K562 (cell line): Measurements from ENCODE around the gene INSIG1. TPM values are rescaled to one million over a fixed set of nuclear protein-coding genes. Genes with fewer than 3 reads are reported as not detected.

Experiments used
- ATAC-seq: fragments of 200-7000 bp; cut with Tn5 transposase; 3 replicates; pipeline ENCODE4 v1.9.1; 2020; ENCODE audit warnings: moderate library complexity
- BruUV-seq: library from RNA; stranded (reverse); fragments of 400-500 nt; replicated peaks from 2 replicates; lab custom pipeline; 2021; lab: Mats Ljungman, UMichigan
- CTCF ChIA-PET: fragments of 300-600 bp; formaldehyde crosslinking; extraction: SDS; loops from one replicate; lab custom pipeline; 2021; ENCODE audit warnings: low intra/inter-chr PET ratio; lab: Yijun Ruan, JAX
- POLR2A ChIA-PET: fragments of 300-600, 350-650 bp; sonication (Branson Sonifier 250); formaldehyde crosslinking; extraction: SDS; loops from one replicate; lab custom pipeline; 2021; ENCODE audit warnings: antibody characterized with exemption, inconsistent platforms; lab: Yijun Ruan, JAX
- DNase-seq, 4 experiments: peaks; one replicate each; pipeline versions ENCODE4 v3.0.0 to v3.0.0-alpha.2; 2011 to 2018; ENCODE audit warnings: low spot score in 3 of 4, mixed read lengths in 3 of 4; ENCODE audit errors: extremely low read depth in 1 of 4
- FAIRE-seq: peaks from 2 replicates; lab custom pipeline; 2011; peaks lifted over from hg19 to GRCh38; lab: Jason Lieb, UNC
- H2AFZ ChIP-seq: 2 replicates; pipeline ENCODE4 v1.6.0; 2011; ENCODE audit warnings: low read depth, low read length, control low read depth, inconsistent platforms
- H3K27ac ChIP-seq: fragments of 200-600 bp; 3 replicates; pipeline ENCODE4 v1.8.0; 2011; ENCODE audit warnings: low read depth, mild to moderate bottlenecking, control low read depth, inconsistent platforms, low read length, moderate library complexity, mixed read lengths; ENCODE audit errors: extremely low read depth
- H3K27me3 ChIP-seq, 2 experiments: fragments of 300-600 bp in 1 of 2; 2 replicates in 1 of 2; 3 replicates in 1 of 2; pipeline versions ENCODE4 v1.6.0 to v1.8.0; 2011; ENCODE audit warnings: inconsistent platforms in 2 of 2, low read length in 2 of 2, mild to moderate bottlenecking in 1 of 2, mixed read lengths in 1 of 2, moderate library complexity in 1 of 2; ENCODE audit not compliant: control insufficient read depth in 2 of 2, insufficient read depth in 2 of 2
- H3K36me3 ChIP-seq: fragments of 300-600 bp; 3 replicates; pipeline ENCODE4 v1.8.0; 2011; ENCODE audit warnings: mild to moderate bottlenecking, low read length, inconsistent platforms; ENCODE audit not compliant: control insufficient read depth, insufficient read depth
- H3K4me1 ChIP-seq, 2 experiments: fragments of 200-600 bp in 1 of 2; replicated peaks in 1 of 2; 2 replicates in 1 of 2; 3 replicates in 1 of 2; pipeline versions ENCODE4 v1.5.1 to v1.8.0; 2011; ENCODE audit warnings: inconsistent platforms in 2 of 2, low read length in 2 of 2, mild to moderate bottlenecking in 1 of 2, mixed read lengths in 1 of 2, moderate library complexity in 1 of 2; ENCODE audit not compliant: control insufficient read depth in 2 of 2, insufficient read depth in 2 of 2
- H3K4me2 ChIP-seq: 2 replicates; pipeline ENCODE4 v1.6.1; 2011; ENCODE audit warnings: low read length, control low read depth, inconsistent platforms, mixed read lengths; ENCODE audit not compliant: insufficient read depth
- H3K4me3 ChIP-seq: fragments of 200-600 bp; sonication (generic), shearing (Covaris generic); 2 replicates; pipeline ENCODE4 v1.5.1; 2016; ENCODE audit warnings: control low read depth, inconsistent platforms
- H3K79me2 ChIP-seq: fragments of 200-600 bp; 3 replicates; pipeline ENCODE4 v1.8.0; 2011; ENCODE audit warnings: low read length, inconsistent platforms; ENCODE audit not compliant: control insufficient read depth, insufficient read depth
- H3K9ac ChIP-seq, 2 experiments: 2 replicates each; pipeline versions ENCODE4 v1.6.0 to v1.6.1; 2011; ENCODE audit warnings: low read depth in 2 of 2, low read length in 2 of 2, control low read depth in 1 of 2, inconsistent platforms in 1 of 2, mild to moderate bottlenecking in 1 of 2, mixed read lengths in 1 of 2; ENCODE audit not compliant: insufficient read depth in 1 of 2
- H3K9me1 ChIP-seq: one replicate; pipeline ENCODE4 v1.6.0; 2011; ENCODE audit warnings: inconsistent platforms, mild to moderate bottlenecking, low read length, moderate library complexity; ENCODE audit not compliant: control insufficient read depth, insufficient read depth
- H3K9me3 ChIP-seq: replicated peaks from 2 replicates; pipeline ENCODE4 v1.5.1; 2011; ENCODE audit warnings: low read depth, low read length, inconsistent platforms; ENCODE audit not compliant: control insufficient read depth, insufficient read depth
- H4K20me1 ChIP-seq: replicated peaks from 2 replicates; pipeline ENCODE4 v1.6.1; 2011; ENCODE audit warnings: low read length, inconsistent platforms, mixed read lengths; ENCODE audit not compliant: control insufficient read depth, insufficient read depth
- CBX8 ChIP-seq: fragments of 200-600 bp; sonication (generic); IDR thresholded peaks from 2 replicates; pipeline ENCODE4 v1.6.1; 2012; ENCODE audit warnings: borderline replicate concordance, mixed run types, low read depth, mild to moderate bottlenecking, moderate library complexity, mixed read lengths, low read length, control low read depth, inconsistent platforms; ENCODE audit not compliant: poor library complexity, severe bottlenecking; ENCODE audit errors: extremely low read depth
- DMBX1 ChIP-seq: fragments of 250-450 bp; sonication (Bioruptor Pico); IDR thresholded peaks from 2 replicates; pipeline ENCODE4 v1.8.0; 2022; ENCODE audit warnings: inconsistent platforms, mild to moderate bottlenecking, moderate library complexity, borderline replicate concordance
- DPF2 ChIP-seq: fragments of 450-650 bp; IDR thresholded peaks from 2 replicates; pipeline ENCODE4 v1.6.1; 2016
- ELK1 ChIP-seq: sonication (generic); formaldehyde crosslinking; IDR thresholded peaks from 2 replicates; pipeline ENCODE4 v1.8.1; 2022; ENCODE audit warnings: missing genetic modification reagents
- GABPA ChIP-seq: fragments of 200-800 bp; sonication (Bioruptor generic); conservative IDR thresholded peaks from 2 replicates; pipeline ENCODE4 v1.6.1; 2016; ENCODE audit warnings: low read depth, missing genetic modification characterization, missing compliant biosample characterization
- MXD1 ChIP-seq: fragments of 250-450 bp; sonication (Bioruptor Pico); IDR thresholded peaks from 2 replicates; pipeline ENCODE4 v1.8.0; 2021; ENCODE audit warnings: borderline replicate concordance, mild to moderate bottlenecking, moderate library complexity; ENCODE audit not compliant: poor library complexity, severe bottlenecking
- SMARCA4 ChIP-seq: fragments of 450-650 bp; IDR thresholded peaks from 2 replicates; pipeline ENCODE4 v1.6.1; 2016
- SP1 ChIP-seq: sonication (generic); formaldehyde crosslinking; IDR thresholded peaks from 2 replicates; pipeline ENCODE4 v1.8.1; 2022; ENCODE audit warnings: mild to moderate bottlenecking, missing genetic modification reagents
- TCF7L2 ChIP-seq: fragments of 150-350 bp; IDR thresholded peaks from 2 replicates; pipeline ENCODE4 v1.6.1; 2016; ENCODE audit warnings: low read depth, mild to moderate bottlenecking, low read length, moderate library complexity
- TCFL5 ChIP-seq: fragments of 250-450 bp; sonication (Bioruptor Pico); conservative IDR thresholded peaks from 2 replicates; pipeline ENCODE4 v1.6.1; 2021; ENCODE audit warnings: mild to moderate bottlenecking, moderate library complexity, matching md5 sums
- ZBTB49 ChIP-seq: sonication (generic); formaldehyde crosslinking; IDR thresholded peaks from 2 replicates; pipeline ENCODE4 v1.8.0; 2022; ENCODE audit warnings: missing genetic modification reagents, mild to moderate bottlenecking, borderline replicate concordance
- ZFP36 ChIP-seq: fragments of 150-350 bp; IDR thresholded peaks from 2 replicates; pipeline ENCODE4 v1.6.1; 2018; ENCODE audit warnings: low read length, low read depth; ENCODE audit not compliant: partially characterized antibody
- ZFX ChIP-seq: sonication (generic); formaldehyde crosslinking; IDR thresholded peaks from 2 replicates; pipeline ENCODE4 v1.8.0; 2022; ENCODE audit warnings: mild to moderate bottlenecking, missing genetic modification reagents, moderate library complexity
- ZNF124 ChIP-seq: sonication (generic); formaldehyde crosslinking; IDR thresholded peaks from 2 replicates; pipeline ENCODE4 v1.8.1; 2022; ENCODE audit warnings: missing genetic modification reagents
- ZNF445 ChIP-seq: fragments of 250-450 bp; sonication (Bioruptor Pico); IDR thresholded peaks from 2 replicates; pipeline ENCODE4 v1.4.0; 2020; ENCODE audit warnings: low read depth, mild to moderate bottlenecking, moderate library complexity
- ZNF561 ChIP-seq: fragments of 450-650 bp; formaldehyde crosslinking; conservative IDR thresholded peaks from 2 replicates; pipeline ENCODE4 v1.4.0; 2020; ENCODE audit warnings: mild to moderate bottlenecking, moderate library complexity
- ZNF695 ChIP-seq: fragments of 450-650 bp; formaldehyde crosslinking; IDR thresholded peaks from 2 replicates; pipeline ENCODE4 v1.4.0; 2020; ENCODE audit warnings: mild to moderate bottlenecking, moderate library complexity
- ZNF785 ChIP-seq: fragments of 250-450 bp; sonication (Bioruptor Pico); IDR thresholded peaks from 2 replicates; pipeline ENCODE4 v1.4.0; 2020; ENCODE audit warnings: mild to moderate bottlenecking
- WGBS: fragments of 100-300 bp; shearing (Covaris generic); methylation state at CpG from one replicate; pipeline ENCODE4 v1.1.6; 2016; ENCODE audit warnings: low coverage, mixed read lengths; ENCODE audit not compliant: insufficient coverage; ENCODE audit errors: missing lambda C conversion rate; 5-methylcytosine and 5-hydroxymethylcytosine counted together
- in situ Hi-C: fragments of 300-500 bp; cut with MboI; formaldehyde crosslinking; loops from 4 replicates; pipeline ENCODE4 v1.15.0; 2018; ENCODE audit warnings: inconsistent platforms, mixed read lengths
- intact Hi-C: fragments of 100-400 bp; cut with micrococcal nuclease; formaldehyde crosslinking; loops from 2 replicates; pipeline ENCODE4 v1.14.2; 2022
- polyA plus RNA-seq, 8 experiments: library from polyadenylated mRNA; depleted of rRNA in 4 of 8; stranded (reverse) in 5 of 8; unstranded in 3 of 8; fragments of >200 nt; fragmentation: Nextera tagmentation in 2 of 8; fragmentation: Illumina TruSeq in 1 of 8; extraction: Ambion mirVana in 2 of 8; extraction: Trizol in 1 of 8; gene quantifications; 2 replicates each; pipeline versions ENCODE4 v1.2.1 to v1.2.3, GENCODE V29; 2011 to 2014; ENCODE audit warnings: inconsistent platforms in 1 of 8, missing spikeins in 1 of 8
- total RNA-seq, 7 experiments: library from RNA; depleted of rRNA in 6 of 7; stranded (reverse); fragments of >200 nt in 6 of 7; fragmentation: Illumina TruSeq in 2 of 7; extraction: Trizol in 2 of 7; gene quantifications; 2 replicates each; pipeline versions ENCODE4 v1.2.1 to v1.2.3, GENCODE V29; 2011 to 2021; ENCODE audit warnings: low replicate concordance in 1 of 7

INSIG1 gene
- total and polyA plus RNA-seq, 9 of the 15 experiments (the other 6 are each of a cell fraction or from before 2014, with no cell fraction given), result 57.1 to 787 (median 238) TPM

GRCh38 chr7:155352076-155352752 is 54.5 kb downstream of the INSIG1 start:
- H3K27ac ChIP-seq, result no peak overlapping the region
- H3K36me3 ChIP-seq, result no peaks in the 10 kb centered on the region
- no peak overlapping the region for H3K4me2 ChIP-seq
- CTCF ChIA-PET, result no interaction called here
- DNase-seq (no peak), ATAC-seq (no peak), FAIRE-seq (no peak)
- no TSS peak for BruUV-seq
- H4K20me1 ChIP-seq, result no peaks in the 10 kb centered on the region
- H3K9ac ChIP-seq, result no peak overlapping the region
- no peaks in the 10 kb centered on the region for H3K79me2 ChIP-seq
- intact Hi-C loops (no loop called here), in situ Hi-C loops (no loop called here)
- no peaks in the 10 kb centered on the region for H3K9me1 ChIP-seq
- H3K4me1 ChIP-seq, result peaks cover 0 to 8% of the 10 kb centered on the region in 2 experiments; a peak in 2 of 5 replicates
- peaks cover 27 to 59% of the 10 kb centered on the region in 2 experiments for H3K27me3 ChIP-seq
- H3K9me3 ChIP-seq, result no peaks in the 10 kb centered on the region
- POLR2A ChIA-PET, result interaction anchor here (0.6 kb wide), 1 partner anchor 239 kb away, joined by 3 read pairs; no protein-coding TSS in a partner anchor
- no peak for TF ChIP-seq ZBTB49 (CRISPR knock-in tag)
- TF ChIP-seq ZNF124 (CRISPR knock-in tag), result no peak
- TF ChIP-seq SP1 (CRISPR knock-in tag), result no peak
- TF ChIP-seq ZFP36, result no peak
- TF ChIP-seq ZFX (CRISPR knock-in tag), result no peak
- no peak for TF ChIP-seq ZNF785 (CRISPR knock-in tag)
- TF ChIP-seq ZNF695 (CRISPR knock-in tag), result no peak
- TF ChIP-seq DPF2, result no peak
- no peak for TF ChIP-seq ZNF445 (CRISPR knock-in tag)
- TF ChIP-seq TCF7L2, result no peak
- TF ChIP-seq ZNF561 (CRISPR knock-in tag), result no peak
- TF ChIP-seq DMBX1 (CRISPR knock-in tag), result no peak
- no peak for TF ChIP-seq SMARCA4
- TF ChIP-seq GABPA (tag), result no peak
- no peak for TF ChIP-seq ELK1 (CRISPR knock-in tag)
- TF ChIP-seq MXD1 (CRISPR knock-in tag), result no peak
- TF ChIP-seq TCFL5 (CRISPR knock-in tag), result no peak
- no peak for TF ChIP-seq CBX8
- TF ChIP-seq, all 486 proteins: peak for 0
- 3% methylated on average over 21 of the region's 21 CpGs for WGBS
- Histone ChIP-seq H2AFZ (no peak overlapping the region), H3K4me3 (no peak overlapping the region)
